OCI-LY3 (cell line): ENCODE data around the gene TRIM29.

ENCODE experiments used
- H2AFZ ChIP-seq: fragments of 200-600, 300-600 bp; shearing (Covaris generic); 2 replicates; pipeline ENCODE4 v1.6.0; 2014; ENCODE audit warnings: antibody characterized with exemption, low read depth, low read length
- H3K27ac ChIP-seq: fragments of 200-600, 300-600 bp; sonication (generic); 2 replicates; pipeline ENCODE4 v1.5.1; 2014; ENCODE audit warnings: mild to moderate bottlenecking, low read length, moderate library complexity, mixed read lengths
- H3K27me3 ChIP-seq: fragments of 200-600, 300-600 bp; sonication (generic); 2 replicates; pipeline ENCODE4 v1.6.1; 2014; ENCODE audit warnings: low read depth, low read length, mixed read lengths
- H3K36me3 ChIP-seq: fragments of 200-600, 300-600 bp; sonication (generic); replicated peaks from 2 replicates; pipeline ENCODE3; 2014; ENCODE audit warnings: low read depth, low read length, mixed read lengths
- H3K4me1 ChIP-seq: fragments of 300-600, 200-600 bp; sonication (generic); 2 replicates; pipeline ENCODE4 v1.6.1; 2014; ENCODE audit warnings: low read length, mixed read lengths
- H3K4me2 ChIP-seq: fragments of 200-600, 300-600 bp; sonication (generic); 2 replicates; pipeline ENCODE4 v1.6.1; 2014; ENCODE audit warnings: low read length, mixed read lengths
- H3K4me3 ChIP-seq: fragments of 300-600, 200-600 bp; sonication (generic); 2 replicates; pipeline ENCODE4 v1.5.1; 2014; ENCODE audit warnings: antibody characterized with exemption, mild to moderate bottlenecking, low read length, moderate library complexity
- H3K79me2 ChIP-seq: fragments of 300-600, 200-600 bp; shearing (Covaris generic); 2 replicates; pipeline ENCODE4 v1.6.1; 2014; ENCODE audit warnings: mild to moderate bottlenecking, low read length, mixed read lengths
- H3K9ac ChIP-seq: fragments of 300-600, 200-600 bp; shearing (Covaris generic); 2 replicates; pipeline ENCODE4 v1.6.0; 2014; ENCODE audit warnings: mild to moderate bottlenecking, low read length, moderate library complexity
- H3K9me3 ChIP-seq: fragments of 200-600, 300-600 bp; shearing (Covaris generic); 2 replicates; pipeline ENCODE4 v1.6.1; 2014; ENCODE audit warnings: low read length, mixed read lengths; ENCODE audit not compliant: insufficient read depth
- H4K20me1 ChIP-seq: fragments of 200-600, 300-600 bp; sonication (generic); 2 replicates; pipeline ENCODE4 v1.6.1; 2016; ENCODE audit warnings: low read length, mixed read lengths; ENCODE audit not compliant: insufficient read depth
- CTCF ChIP-seq: fragments of 200-600, 300-600 bp; sonication (generic); IDR thresholded peaks from 2 replicates; pipeline ENCODE4 v1.5.1; 2014; ENCODE audit warnings: antibody characterized with exemption, low read length, low read depth
- EZH2phosphoT487 ChIP-seq: fragments of 200-600 bp; shearing (Covaris generic); IDR thresholded peaks from 2 replicates; pipeline ENCODE4 v1.6.1; 2018; ENCODE audit warnings: antibody characterized with exemption, mixed run types, low read depth

The TRIM29 gene

DNA sequence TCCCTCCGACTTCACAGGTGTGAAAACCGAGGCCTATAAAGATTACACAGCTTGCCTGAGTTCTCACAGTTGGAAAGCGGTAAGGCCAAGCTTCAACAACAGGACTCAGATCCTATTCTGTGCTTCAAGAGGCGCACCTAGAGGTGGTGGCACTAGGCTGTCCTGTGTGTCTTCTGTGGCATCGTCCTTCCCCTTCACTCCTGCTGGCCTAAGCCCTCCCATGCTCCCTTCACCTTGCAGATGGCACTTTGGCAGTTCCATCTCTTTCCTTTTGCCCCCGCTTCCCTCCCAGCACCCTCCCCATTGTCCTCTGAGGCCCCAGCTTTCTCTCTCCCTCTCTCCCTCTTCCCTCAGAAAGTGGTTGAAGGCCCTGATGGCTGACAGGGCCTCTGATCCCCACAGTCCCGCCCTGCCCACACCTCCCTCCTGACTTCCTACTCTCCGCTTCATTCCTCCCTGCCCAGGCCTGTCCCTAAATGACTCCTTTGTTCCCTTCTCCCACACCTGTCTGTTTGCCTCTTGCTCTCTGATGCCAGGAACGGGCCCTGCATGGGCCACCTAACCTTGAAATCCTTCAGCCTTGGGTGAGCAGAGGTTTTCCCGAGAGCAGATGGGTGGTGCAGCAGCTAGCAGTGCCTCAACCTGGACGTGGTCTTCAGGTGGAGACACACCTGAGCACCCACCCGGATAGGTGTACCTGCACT lies 5.8 kb downstream of the TRIM29 start:
- Histone ChIP-seq H3K79me2 (no peaks in the 10 kb centered on the region), H3K9ac (no peak overlapping the region), H4K20me1 (no peaks in the 10 kb centered on the region), H3K27me3 (peaks cover 34% of the 10 kb centered on the region), H2AFZ (no peak overlapping the region), H3K4me1 (no peaks in the 10 kb centered on the region), H3K4me3 (no peak overlapping the region), H3K36me3 (no peaks in the 10 kb centered on the region), H3K9me3 (no peaks in the 10 kb centered on the region), H3K4me2 (no peak overlapping the region), H3K27ac (no peak overlapping the region)
- TF ChIP-seq EZH2phosphoT487 (no peak), CTCF (no peak)

DNA sequence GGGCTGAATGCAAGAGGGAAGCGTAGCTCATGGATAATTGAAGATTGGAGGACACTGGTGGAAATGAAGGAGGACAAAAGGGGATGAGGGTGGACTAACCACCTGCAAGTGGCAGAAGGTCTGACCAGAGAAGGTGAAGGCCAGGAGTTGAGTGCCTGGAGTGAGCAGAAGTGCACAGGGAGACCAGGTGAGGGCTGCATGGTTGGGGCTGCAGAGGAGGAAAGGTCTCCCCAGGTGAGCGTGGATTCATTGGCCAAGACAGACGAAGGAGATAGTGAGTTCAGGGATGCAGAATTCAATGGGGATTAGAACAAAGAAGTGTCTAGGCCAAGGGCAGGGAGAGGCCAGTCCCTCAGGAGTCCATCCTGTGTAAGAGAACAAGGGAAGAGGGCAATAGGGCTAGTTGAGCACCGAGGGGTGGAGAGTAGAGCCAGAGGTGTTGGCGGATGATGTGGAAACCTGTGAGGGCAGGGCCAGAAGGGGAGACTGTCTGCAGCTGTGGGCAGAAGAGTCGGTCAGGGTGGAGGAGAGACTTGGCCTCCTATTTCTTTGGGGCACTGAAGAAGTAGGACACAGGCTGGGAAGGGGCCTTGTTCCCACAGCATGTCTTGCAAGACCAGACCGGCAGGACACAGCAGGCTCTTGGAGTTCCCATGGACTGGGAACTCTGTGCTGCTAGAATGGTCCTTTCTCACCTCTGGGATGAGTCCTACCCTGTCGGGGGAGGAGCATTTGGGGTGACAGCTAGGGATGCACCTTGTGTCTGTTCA lies 6.7 kb downstream of the TRIM29 start:
- H3K27ac ChIP-seq: no peak overlapping the region
- H3K4me1 ChIP-seq: no peaks in the 10 kb centered on the region
- no peaks in the 10 kb centered on the region for H3K9me3 ChIP-seq
- no peaks in the 10 kb centered on the region for H3K79me2 ChIP-seq
- no peak overlapping the region for H2AFZ ChIP-seq
- no peaks in the 10 kb centered on the region for H4K20me1 ChIP-seq
- H3K27me3 ChIP-seq: peaks cover 41% of the 10 kb centered on the region
- H3K4me3 ChIP-seq: no peak overlapping the region
- H3K4me2 ChIP-seq: no peak overlapping the region
- H3K9ac ChIP-seq: no peak overlapping the region
- TF ChIP-seq CTCF (no peak), EZH2phosphoT487 (no peak)
- no peaks in the 10 kb centered on the region for H3K36me3 ChIP-seq

DNA sequence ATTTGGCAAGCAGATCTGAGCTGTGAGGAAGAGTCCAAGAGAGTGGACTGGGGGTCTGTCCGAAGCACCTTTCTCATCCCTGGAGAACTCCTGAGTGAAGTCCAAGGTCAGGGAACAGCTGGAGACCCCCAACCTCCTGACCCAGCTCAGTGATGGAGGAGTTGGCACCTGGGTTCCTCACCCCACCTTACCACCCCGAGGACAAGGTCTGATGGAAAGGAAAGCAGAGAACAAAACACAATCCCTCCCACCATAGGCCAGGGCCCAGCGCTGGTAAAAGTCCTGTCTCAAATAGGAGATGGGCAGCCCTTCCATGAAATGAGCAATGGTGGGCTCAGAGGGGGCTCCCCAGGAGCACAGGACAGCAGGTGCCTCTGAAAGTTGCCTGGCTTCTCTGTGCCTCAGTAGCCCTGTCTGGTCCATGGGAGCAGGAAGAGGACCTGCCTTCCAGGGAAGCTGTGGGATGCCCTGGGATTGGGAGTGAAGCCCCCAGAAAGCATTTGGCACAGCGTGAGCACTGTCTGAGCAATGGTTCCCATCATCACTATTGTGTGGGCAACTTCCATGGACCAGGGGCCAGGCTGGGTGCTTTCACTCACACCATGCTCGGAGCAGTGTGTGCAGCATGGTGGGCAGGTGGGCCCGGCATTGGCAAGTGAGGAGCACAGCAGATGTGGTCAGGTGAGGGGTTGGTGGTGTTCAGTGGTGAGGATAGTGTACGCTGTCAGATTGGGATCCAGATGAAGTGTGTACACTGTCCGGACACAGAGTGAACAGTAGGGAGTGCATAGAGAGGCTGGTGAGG lies 7.5 kb downstream of the TRIM29 start:
- Histone ChIP-seq H4K20me1 (no peaks in the 10 kb centered on the region), H3K4me1 (no peaks in the 10 kb centered on the region), H3K9ac (no peak overlapping the region), H3K9me3 (no peaks in the 10 kb centered on the region), H3K4me3 (no peak overlapping the region), H2AFZ (no peak overlapping the region), H3K79me2 (no peaks in the 10 kb centered on the region), H3K36me3 (no peaks in the 10 kb centered on the region), H3K27me3 (peaks cover 41% of the 10 kb centered on the region), H3K27ac (no peak overlapping the region), H3K4me2 (no peak overlapping the region)
- TF ChIP-seq CTCF (no peak), EZH2phosphoT487 (no peak)

GRCh38 chr11:120129570-120129969 lies 8.3 kb downstream of the TRIM29 start:
- Histone ChIP-seq H3K9me3 (no peaks in the 10 kb centered on the region), H3K9ac (no peak overlapping the region), H3K4me2 (no peak overlapping the region), H3K27ac (no peak overlapping the region), H3K4me3 (no peak overlapping the region), H3K27me3 (peaks cover 40% of the 10 kb centered on the region), H3K36me3 (no peaks in the 10 kb centered on the region), H4K20me1 (no peaks in the 10 kb centered on the region), H3K4me1 (no peaks in the 10 kb centered on the region), H2AFZ (no peak overlapping the region), H3K79me2 (no peaks in the 10 kb centered on the region)
- TF ChIP-seq EZH2phosphoT487 (no peak), CTCF (no peak)
